ENCODE measurements around the gene IL25.
"Not testable (repeated sequence)": the region's sequence is repeated elsewhere in the genome, so short reads cannot be mapped to it uniquely, and the experiment has no call there.

DNA sequence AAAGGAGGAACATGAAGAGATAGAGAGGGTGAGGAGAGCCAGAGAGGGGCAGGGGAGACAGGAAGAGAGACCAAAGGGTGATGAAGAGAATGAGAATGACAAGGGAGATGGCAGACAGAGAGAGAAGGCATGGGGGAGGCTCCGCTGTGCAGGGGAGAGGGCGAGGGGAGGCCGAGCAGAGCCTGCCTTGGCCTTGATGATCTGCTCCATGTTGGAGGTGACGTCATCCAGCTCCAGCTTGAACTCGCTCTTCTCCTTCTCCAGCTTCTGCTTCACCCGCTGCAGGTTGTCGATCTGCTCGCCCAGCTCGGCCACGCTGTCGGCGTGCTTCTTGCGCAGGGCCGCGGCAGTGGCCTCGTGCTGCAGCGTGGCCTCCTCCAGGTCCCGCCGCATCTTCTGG, 17.3 kb downstream of the IL25 start:
- TF ChIP-seq, protein P1, sequence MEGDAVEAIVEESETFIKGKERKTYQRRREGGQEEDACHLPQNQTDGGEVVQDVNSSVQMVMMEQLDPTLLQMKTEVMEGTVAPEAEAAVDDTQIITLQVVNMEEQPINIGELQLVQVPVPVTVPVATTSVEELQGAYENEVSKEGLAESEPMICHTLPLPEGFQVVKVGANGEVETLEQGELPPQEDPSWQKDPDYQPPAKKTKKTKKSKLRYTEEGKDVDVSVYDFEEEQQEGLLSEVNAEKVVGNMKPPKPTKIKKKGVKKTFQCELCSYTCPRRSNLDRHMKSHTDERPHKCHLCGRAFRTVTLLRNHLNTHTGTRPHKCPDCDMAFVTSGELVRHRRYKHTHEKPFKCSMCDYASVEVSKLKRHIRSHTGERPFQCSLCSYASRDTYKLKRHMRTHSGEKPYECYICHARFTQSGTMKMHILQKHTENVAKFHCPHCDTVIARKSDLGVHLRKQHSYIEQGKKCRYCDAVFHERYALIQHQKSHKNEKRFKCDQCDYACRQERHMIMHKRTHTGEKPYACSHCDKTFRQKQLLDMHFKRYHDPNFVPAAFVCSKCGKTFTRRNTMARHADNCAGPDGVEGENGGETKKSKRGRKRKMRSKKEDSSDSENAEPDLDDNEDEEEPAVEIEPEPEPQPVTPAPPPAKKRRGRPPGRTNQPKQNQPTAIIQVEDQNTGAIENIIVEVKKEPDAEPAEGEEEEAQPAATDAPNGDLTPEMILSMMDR (IDR thresholded peaks at IDR 0.05; ENCODE audit: borderline replicate concordance, extremely low read depth, low read length, poor library complexity, severe bottlenecking): not testable (repeated sequence)
- TF ChIP-seq EZH2 (IDR thresholded peaks at IDR 0.05; ENCODE audit: borderline replicate concordance, low read depth, low read length, severe bottlenecking): not testable (repeated sequence)
